Hematopoietic multipotent progenitor cell treated with erythropoietin and hydrocortisone succinate and interleukin-3 and kit ligand, for 4 days (in vitro differentiated cells): Measurements from ENCODE around the gene SYT8.
A peak's percentile ranks its signal among the peaks of the same experiment; 100 is the strongest.

Experiments
- DNase-seq: peaks from one replicate; pipeline ENCODE4 v3.0.0-alpha.2; 2015

SYT8 gene

GRCh38 chr11:1846453-1846932, 11.7 kb downstream of the SYT8 start:
- DNase-seq, result no peak

DNA sequence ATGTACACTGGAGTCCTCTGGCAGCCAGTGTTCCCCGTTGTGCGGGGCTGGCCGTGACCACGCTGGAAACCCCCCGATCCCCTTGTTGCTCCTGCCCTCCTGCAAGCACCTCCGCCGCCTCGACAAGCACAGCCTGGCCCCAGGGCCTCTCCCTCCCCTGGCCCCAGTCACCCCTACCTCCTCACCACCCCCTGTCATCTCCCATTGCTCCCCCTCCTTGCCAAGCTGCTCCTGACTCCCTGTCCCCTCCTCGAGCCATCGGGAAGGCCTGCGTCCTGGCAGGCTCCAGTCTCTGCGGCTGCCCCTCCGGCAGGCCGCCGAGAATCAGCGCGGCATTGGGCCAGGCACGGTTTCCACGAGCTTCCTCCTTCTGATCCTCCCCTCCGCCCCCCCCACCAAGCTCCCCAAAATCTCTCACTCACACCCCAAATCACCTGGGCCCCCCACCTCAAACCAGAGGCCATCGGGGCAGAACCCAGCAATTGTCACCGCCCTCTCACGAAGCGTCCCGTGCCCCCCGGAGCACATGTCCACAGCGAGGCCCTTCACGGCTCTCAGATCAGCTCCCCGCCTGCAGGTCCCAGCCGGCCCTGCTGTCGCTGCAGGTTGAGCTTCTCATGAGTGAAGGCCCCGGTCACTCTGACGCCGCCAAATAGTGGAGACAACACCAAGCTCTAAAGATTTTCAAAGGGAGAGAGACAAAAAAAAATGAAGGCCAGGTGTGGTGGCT, 12.4 kb downstream of the SYT8 start:
- DNase-seq, result no peak

DNA sequence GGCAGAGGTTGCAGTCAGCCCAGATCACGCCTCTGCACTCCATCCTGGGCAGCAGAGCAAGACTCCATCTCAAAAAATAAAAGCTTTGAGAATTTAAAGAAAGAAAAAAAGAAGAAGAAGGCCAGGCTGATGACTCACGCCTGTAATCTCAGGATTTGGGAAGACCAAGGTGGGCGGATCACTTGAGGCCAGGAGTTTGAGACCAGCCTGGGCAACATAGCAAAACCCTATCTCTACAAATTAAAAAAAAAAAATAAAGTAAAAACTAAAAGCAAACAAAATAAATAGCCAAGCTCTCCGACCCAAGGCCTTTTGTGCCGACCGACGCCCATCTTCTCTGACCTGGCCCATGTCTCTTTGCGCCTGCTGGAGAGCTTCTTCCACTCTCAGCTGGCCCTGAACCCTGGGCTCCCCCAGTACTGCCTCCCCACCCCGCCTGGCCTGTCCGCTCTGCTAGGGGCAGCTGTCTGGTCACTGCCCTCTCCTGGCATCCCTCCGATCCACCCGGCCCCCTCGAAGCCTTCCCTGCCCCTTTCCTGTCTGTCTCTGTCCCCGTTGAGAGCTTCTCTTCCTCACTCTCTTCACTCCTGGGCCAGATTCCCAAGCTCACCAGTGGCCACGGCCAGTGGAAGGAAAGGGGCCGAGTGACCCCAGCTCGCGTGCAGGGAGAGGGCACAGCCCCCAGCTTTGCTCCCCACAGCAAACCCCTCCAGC, 13.3 kb downstream of the SYT8 start:
- DNase-seq, result no peak

GRCh38 chr11:1848640-1849430, 14.0 kb downstream of the SYT8 start:
- DNase-seq, result no peak

DNA sequence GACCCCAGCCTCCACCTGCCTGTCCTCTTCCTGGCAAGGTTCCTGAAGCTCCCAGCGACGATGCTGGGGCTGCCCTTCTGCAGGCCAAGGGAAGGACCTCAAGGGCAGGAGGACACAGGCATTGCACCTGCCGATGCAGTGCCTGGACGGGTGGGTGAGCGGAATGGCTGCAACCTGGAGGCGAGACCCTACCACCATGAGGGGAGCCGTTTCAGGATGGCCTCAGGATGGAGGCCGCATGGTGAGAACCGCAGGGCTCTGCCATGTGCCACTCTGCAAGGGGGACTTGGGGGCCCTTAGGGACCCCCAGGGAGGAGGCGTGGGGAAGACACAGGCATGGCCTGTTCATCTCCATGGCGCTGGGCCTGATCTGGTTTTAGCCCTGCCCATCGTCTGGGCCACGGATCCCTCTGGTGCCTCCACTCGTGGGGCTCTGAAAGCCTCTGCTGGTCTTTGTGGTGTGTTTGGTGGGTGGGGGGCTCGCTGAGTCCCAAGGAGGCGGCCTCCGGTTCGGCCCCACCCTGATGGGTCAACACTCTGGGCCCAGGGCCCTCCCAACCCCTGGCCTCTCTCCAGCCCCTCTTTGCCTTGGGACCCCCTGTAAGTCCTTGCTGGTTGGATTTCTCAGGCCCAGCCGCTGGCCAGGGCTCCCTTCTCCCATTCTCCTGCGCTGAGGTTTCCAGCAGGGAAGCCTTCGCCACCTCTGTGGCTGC, 16.8 kb downstream of the SYT8 start:
- DNase-seq, result no peak

DNA sequence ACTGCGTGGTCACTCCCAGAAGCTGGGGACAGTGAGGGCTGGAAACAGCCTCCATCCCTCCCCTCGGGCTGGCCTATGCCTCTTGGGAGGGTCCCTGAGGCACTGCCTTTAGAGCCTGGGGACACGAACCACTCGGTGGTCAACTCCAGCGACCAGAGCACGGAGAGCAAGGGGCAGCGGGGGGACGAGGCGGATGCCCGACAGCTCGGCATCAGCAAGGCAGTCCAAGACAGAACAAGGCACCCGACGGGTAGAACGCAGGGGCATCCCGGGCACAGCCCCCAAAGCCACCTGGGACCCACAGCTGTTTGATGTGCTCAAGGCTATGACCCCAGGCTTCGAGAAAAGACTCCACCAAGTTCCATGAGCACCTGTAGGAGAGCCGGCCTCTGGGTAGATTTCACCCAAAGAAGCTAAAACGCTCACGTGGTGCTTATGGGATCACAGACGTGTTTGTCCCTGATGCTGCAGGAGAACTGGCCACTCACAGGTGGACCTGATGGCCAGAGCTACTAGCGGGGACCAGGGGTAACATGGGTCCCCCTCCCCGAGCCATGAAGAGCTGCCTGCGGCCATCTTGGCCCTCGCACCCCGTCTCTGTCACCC, 17.6 kb downstream of the SYT8 start:
- DNase-seq, result no peak

GRCh38 chr11:1852877-1853276, 18.1 kb downstream of the SYT8 start, which contains the start of gene LSP1:
Gene LSP1 (plus strand): TSS chr11:1853084. CDS start chr11:1853145, 61 bp downstream.
- peak; percentile 82 for DNase-seq

- DNase-seq, result no peak
These were observed 18.8 kb downstream of the SYT8 start for GRCh38 chr11:1853376-1854131.

- no peak for DNase-seq
These were observed 19.6 kb downstream of the SYT8 start for GRCh38 chr11:1854132-1854948.

DNA sequence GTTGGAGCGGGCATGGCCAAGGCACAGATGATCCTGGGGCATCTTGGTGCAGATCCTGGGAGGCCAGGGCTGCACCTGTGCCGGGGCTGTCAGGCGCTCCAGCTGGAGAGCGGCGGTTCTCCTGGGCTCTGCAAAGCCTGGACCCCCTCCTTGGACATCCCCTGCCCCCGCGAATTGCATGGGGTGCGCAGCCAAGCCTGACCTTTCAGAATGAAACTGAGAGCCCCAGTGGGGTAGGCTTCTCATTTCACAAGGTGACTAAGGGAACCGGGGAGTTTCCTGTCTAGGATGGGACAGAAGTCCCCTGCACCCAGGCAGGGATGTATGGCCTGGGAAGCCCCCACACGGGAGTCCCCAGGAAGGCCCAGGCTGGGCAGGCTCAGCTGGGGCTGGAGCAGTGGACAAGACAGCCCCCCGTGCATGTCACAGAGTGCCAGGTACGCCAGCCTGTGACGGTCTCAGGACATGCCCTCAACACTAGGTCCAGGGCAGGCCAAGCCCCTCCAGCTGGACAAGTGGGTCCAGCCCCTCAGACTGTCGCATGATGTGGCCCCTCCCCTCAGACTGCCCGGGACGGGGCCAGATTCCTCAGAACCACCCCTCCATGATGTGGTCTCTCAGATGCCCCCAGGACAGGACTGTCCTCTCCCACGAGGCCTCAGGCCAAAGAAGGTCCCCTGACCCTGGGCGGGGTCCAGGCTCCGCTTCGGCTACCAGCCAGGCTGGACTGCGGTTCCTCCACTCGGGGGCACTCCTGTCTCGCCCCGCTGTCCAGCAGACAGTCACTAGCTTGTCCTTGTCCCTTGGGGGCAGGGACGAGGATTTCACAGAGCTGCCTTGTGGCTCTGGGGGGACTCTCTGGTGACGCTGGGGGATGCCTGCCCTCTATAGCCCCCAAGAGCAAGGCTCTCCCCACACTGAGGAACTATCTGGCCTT, 20.4 kb downstream of the SYT8 start:
- no peak for DNase-seq

GRCh38 chr11:1855886-1856265, 21.1 kb downstream of the SYT8 start:
- no peak for DNase-seq

DNA sequence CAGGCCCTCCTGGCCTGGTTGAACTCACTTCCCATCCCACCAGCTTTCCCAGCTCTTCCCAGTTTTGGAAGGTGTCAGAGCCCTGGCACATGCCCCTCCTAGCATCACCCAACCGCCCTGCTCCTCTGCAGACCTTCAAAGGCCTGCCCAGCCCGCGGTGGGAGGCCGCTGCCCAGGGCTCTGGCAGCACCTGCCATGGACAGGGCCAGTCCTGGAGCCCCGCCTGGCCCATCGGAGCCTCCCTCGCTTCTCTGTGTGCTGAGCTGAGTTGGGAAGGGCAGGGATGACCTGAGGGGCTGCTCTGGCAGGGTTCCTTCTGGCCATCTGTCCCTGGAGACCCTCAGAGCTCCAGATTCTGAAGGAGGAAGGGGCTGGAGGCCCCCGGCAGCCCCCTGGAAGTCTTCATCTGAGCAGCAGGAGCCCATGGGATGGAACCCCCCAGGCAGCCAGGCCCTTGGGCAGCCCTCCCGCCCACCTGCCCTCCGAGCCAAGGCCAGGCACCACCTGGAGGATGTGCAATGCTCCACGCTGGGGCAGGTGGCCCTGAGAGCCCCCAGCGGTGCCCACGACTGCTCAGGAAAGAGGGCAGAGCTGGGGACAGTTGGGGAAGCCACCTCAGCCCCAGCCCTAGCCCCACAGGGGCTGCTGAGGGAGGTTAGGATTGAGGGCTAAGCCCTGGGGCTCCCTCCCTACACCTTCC, 21.7 kb downstream of the SYT8 start:
- no peak for DNase-seq

DNA sequence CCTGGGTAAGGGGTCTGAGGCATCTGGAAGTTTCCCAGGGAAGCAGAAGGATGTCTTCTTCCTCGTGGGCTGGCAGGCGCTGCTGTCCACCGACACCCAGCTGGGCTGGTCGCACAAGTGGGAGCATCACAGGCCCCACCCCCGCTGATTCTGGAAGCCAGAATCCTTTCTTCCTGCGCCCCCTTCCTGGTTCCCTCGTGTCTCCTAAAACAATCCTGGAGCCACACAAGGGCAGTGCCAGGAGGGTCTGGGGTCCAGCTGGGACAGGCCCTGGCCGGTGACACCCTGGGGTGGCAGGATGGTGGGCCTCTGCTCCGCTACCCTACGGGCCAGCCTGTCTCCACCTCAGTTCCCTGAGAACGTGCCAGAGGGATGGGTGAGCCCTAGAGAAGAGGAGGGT, 22.3 kb downstream of the SYT8 start:
- no peak for DNase-seq

- DNase-seq, result no peak
These were observed 23.4 kb downstream of the SYT8 start for GRCh38 chr11:1858154-1858553.

DNA sequence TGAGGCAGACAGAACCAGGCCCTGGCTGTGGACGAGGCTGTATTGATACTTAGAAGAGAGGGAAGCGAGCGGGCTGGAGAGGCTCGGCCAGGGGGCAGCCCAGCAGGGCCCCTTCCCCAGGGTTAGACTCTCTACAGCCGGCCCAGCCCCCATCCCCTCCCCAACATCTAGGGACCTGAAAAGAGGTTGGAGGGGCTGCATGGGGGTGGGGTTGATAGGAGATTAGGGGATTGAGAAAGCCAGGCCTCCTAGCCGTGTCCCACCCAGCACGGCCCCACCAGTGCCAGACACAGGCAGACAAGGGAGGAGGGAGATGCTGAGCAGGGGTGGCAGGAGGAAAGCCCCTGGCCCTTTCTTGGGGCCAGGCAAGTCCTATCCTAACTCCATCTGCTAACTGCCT, 23.8 kb downstream of the SYT8 start:
- DNase-seq, result no peak

DNA sequence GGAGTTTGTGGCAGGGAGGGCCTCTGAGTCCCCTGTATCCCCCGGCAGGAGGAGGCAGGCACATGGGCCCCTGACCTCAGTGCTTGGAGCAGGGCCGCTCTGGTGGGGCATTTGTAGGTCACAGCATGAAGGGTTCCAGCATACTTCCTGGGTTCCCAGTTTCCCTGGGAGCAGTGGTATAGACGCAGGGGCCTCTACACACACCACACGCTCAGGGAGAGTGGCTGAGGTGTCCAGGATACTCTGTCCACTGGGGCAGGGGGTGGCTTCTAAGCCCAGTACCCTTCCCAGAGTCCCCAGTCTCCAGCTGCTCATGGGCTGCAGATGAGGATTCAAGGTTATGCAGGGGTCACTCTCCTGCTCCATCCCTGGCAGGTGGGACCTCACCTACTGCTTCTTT, 24.2 kb downstream of the SYT8 start:
- no peak for DNase-seq

- DNase-seq, result no peak
These were observed 25.3 kb downstream of the SYT8 start for GRCh38 chr11:1860108-1860507.

DNA sequence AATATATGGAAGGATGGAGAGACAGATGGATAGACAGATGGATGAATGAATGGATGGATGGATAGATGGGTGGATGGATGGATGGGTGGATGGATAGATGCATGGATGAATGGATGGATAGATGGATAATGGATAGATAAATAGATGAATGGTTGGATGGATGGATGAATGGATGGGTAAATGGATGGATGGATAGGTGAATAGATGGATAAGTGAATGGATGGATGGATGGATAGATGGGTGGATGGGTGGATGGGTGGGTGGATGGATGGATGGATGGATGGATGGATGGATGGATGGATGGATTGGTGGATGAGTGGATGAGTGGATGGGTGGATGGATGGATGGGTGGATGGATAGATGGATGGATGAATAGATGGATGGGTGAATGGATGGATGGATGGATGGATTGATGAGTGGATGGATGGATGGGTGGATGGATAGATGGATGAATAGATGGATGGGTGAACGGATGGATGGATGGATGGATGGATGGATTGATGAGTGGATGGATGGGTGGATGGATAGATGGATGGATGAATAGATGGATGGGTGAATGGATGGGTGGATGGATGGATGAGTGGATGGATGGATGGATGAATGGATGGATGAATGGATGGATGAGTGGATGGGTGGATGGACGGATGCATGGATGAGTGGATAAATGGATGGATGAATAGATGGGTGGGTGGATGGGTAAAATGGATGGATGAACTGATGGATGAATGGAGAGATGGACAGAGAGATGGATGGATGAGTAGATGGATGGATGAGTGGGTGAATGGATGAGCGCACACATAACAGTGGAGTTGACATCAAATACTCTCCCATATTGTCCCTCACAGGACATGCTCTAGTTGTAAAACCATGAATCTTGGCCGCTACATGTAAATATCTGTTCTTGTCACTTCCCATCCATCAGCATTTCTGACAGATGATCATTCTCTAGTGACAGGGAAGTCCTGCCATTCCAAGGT, 26.9 kb downstream of the SYT8 start:
- no peak for DNase-seq
